GM23248 (cell line): ENCODE data around the gene ITIH3. TPM values are rescaled to one million over a fixed set of nuclear protein-coding genes. Genes with fewer than 3 reads are reported as not detected.

Experiments
- DNase-seq: peaks from one replicate; pipeline ENCODE4 v3.0.0-alpha.2; 2015
- H2AFZ ChIP-seq: fragments of 200-600 bp; sonication (generic); 2 replicates; pipeline ENCODE4 v1.6.1; 2016; ENCODE audit warnings: antibody characterized with exemption
- H3F3A ChIP-seq: fragments of 200-600 bp; sonication (generic); 2 replicates; pipeline ENCODE4 v1.6.1; 2016; ENCODE audit warnings: mild to moderate bottlenecking, antibody characterized with exemption, mixed run types; ENCODE audit not compliant: insufficient read depth
- H3K27ac ChIP-seq: fragments of 200-600 bp; sonication (generic); 2 replicates; pipeline ENCODE4 v1.5.1; 2016; ENCODE audit warnings: mild to moderate bottlenecking
- H3K27me3 ChIP-seq: fragments of 200-600 bp; sonication (generic); replicated peaks from 2 replicates; pipeline ENCODE4 v1.6.1; 2016; ENCODE audit warnings: mild to moderate bottlenecking; ENCODE audit not compliant: insufficient read depth
- H3K36me3 ChIP-seq: fragments of 200-600 bp; sonication (generic); 2 replicates; pipeline ENCODE4 v1.6.1; 2016; ENCODE audit warnings: low read depth, mild to moderate bottlenecking
- H3K4me1 ChIP-seq: fragments of 200-600 bp; sonication (generic); 2 replicates; pipeline ENCODE4 v1.6.1; 2016; ENCODE audit warnings: mild to moderate bottlenecking; ENCODE audit not compliant: insufficient read depth
- H3K4me2 ChIP-seq: fragments of 200-600 bp; sonication (generic); one replicate; pipeline ENCODE4 v1.6.1; 2016; ENCODE audit warnings: mild to moderate bottlenecking; ENCODE audit not compliant: unreplicated experiment
- H3K4me3 ChIP-seq: fragments of 200-600 bp; sonication (generic); 2 replicates; pipeline ENCODE4 v1.5.1; 2016; ENCODE audit warnings: mild to moderate bottlenecking
- H3K79me2 ChIP-seq: fragments of 200-600 bp; sonication (generic); 2 replicates; pipeline ENCODE4 v1.6.1; 2016; ENCODE audit warnings: mild to moderate bottlenecking; ENCODE audit not compliant: insufficient read depth
- H3K9ac ChIP-seq: fragments of 200-600 bp; sonication (generic); 2 replicates; pipeline ENCODE4 v1.6.1; 2016; ENCODE audit warnings: mild to moderate bottlenecking
- H3K9me2 ChIP-seq: fragments of 200-600 bp; sonication (generic); 2 replicates; pipeline ENCODE4 v1.6.1; 2016; ENCODE audit warnings: mixed run types, mild to moderate bottlenecking, moderate library complexity; ENCODE audit not compliant: insufficient read depth
- H3K9me3 ChIP-seq: fragments of 200-600 bp; sonication (generic); one replicate; pipeline ENCODE4 v1.6.1; 2017; ENCODE audit warnings: low read depth
- H4K20me1 ChIP-seq: fragments of 200-600 bp; sonication (generic); 2 replicates; pipeline ENCODE4 v1.6.0; 2016; ENCODE audit not compliant: insufficient read depth
- EZH2 ChIP-seq: fragments of 200-600 bp; sonication (generic); IDR thresholded peaks from 2 replicates; pipeline ENCODE4 v1.6.1; 2018; ENCODE audit warnings: antibody characterized with exemption, mild to moderate bottlenecking; ENCODE audit not compliant: insufficient read depth, poor library complexity, severe bottlenecking
- EZH2phosphoT487 ChIP-seq: fragments of 200-600 bp; sonication (generic); IDR thresholded peaks from 2 replicates; pipeline ENCODE4 v1.6.1; 2018; ENCODE audit warnings: antibody characterized with exemption, moderate library complexity, mild to moderate bottlenecking, low read depth; ENCODE audit not compliant: insufficient read depth
- WGBS, 2 experiments: methylation state at CpG; one replicate each; pipeline ENCODE4 v1.1.6; 2015 to 2017; ENCODE audit warnings: low lambda C conversion rate in 2 of 2, low coverage in 1 of 2; ENCODE audit errors: missing lambda C conversion rate in 2 of 2; 5-methylcytosine and 5-hydroxymethylcytosine counted together
- in situ Hi-C: fragments of 300-500 bp; cut with MboI; formaldehyde crosslinking; loops from 2 replicates; pipeline ENCODE4 v1.15.0; 2020
- polyA plus RNA-seq: library from polyadenylated mRNA; unstranded; fragments of >200 nt; fragmentation: Nextera tagmentation; extraction: Ambion mirVana; gene quantifications from 2 replicates; pipeline ENCODE4 v1.2.1, GENCODE V29; 2016
- total RNA-seq: library from RNA; depleted of rRNA; stranded (reverse); fragments of >200 nt; shearing (Covaris generic); gene quantifications from 2 replicates; pipeline ENCODE4 v1.2.3, GENCODE V29; 2014

Gene ITIH3
- total and polyA plus RNA-seq, 2 experiments from 2014 or later = not detected

DNA sequence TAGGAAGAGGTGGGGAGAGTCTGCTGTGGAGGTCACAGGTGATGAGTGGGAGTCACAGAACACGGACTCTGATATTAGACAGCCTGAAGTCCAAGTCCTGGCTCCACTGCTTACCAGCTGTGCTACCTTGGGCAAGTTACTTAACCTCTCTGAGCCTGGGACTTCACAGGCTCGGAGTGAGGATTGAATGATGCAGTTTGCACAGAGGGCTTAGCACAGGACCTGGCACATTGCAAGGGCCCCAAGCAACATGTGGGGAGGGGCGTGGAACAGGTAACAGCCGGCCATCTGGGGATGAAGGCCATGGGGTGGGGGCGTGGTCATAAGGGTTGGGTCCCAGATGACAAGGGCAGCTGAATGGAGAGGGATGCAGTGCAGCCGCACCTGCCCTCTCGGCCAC, 4.3 kb upstream of the ITIH3 start:
- DNase-seq = no peak
- Histone ChIP-seq H3K9me3 (no peaks in the 10 kb centered on the region), H3K4me2 (no peak overlapping the region), H3K9ac (no peak overlapping the region), H3K36me3 (no peaks in the 10 kb centered on the region), H3K4me1 (no peaks in the 10 kb centered on the region), H3K27ac (no peak overlapping the region), H3K4me3 (no peak overlapping the region), H4K20me1 (no peaks in the 10 kb centered on the region), H3K79me2 (no peaks in the 10 kb centered on the region), H3K9me2 (no peaks in the 10 kb centered on the region), H2AFZ (no peak overlapping the region), H3K27me3 (no peaks in the 10 kb centered on the region; the same call in 1 of the 2 replicates), H3F3A (no peaks in the 10 kb centered on the region)
- in situ Hi-C loops = no loop called here
- TF ChIP-seq EZH2 (no peak), EZH2phosphoT487 (no peak)
- 60 to 65% methylated on average over 5 to 7 of the region's 7 CpGs for WGBS, 2 experiments

DNA sequence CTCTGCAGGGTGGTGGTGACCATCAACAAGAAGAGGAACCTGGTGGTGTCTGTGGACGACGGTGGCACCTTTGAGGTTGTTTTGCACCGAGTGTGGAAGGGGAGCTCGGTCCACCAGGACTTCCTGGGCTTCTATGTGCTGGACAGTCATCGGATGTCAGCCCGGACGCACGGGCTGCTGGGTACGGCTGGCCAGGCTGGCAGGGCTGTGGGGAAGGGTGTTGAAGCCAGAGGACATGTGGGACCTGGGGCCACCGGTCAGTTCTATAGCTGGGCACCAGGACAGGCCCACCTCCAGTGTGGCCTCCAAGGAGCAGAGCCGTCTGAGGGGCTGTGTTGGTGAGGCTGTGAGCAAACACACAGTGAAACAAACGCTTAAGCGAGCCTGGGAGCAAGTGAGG, 3.9 kb upstream of the ITIH3 start:
- no peak overlapping the region for H3K9ac ChIP-seq
- no peaks in the 10 kb centered on the region for H3K9me3 ChIP-seq
- no peaks in the 10 kb centered on the region; the same call in 1 of the 2 replicates for H3K27me3 ChIP-seq
- no peak for TF ChIP-seq EZH2
- TF ChIP-seq EZH2phosphoT487 = no peak
- no peaks in the 10 kb centered on the region for H3K79me2 ChIP-seq
- no peaks in the 10 kb centered on the region for H3K36me3 ChIP-seq
- H3K4me1 ChIP-seq = no peaks in the 10 kb centered on the region
- no peak overlapping the region for H3K4me3 ChIP-seq
- in situ Hi-C loops = no loop called here
- no peak overlapping the region for H3K4me2 ChIP-seq
- no peaks in the 10 kb centered on the region for H4K20me1 ChIP-seq
- 74 to 78% methylated on average over 10 to 13 of the region's 13 CpGs for WGBS, 2 experiments
- DNase-seq = no peak
- no peak overlapping the region for H3K27ac ChIP-seq
- H2AFZ ChIP-seq = no peak overlapping the region
- no peaks in the 10 kb centered on the region for H3F3A ChIP-seq
- no peaks in the 10 kb centered on the region for H3K9me2 ChIP-seq

DNA sequence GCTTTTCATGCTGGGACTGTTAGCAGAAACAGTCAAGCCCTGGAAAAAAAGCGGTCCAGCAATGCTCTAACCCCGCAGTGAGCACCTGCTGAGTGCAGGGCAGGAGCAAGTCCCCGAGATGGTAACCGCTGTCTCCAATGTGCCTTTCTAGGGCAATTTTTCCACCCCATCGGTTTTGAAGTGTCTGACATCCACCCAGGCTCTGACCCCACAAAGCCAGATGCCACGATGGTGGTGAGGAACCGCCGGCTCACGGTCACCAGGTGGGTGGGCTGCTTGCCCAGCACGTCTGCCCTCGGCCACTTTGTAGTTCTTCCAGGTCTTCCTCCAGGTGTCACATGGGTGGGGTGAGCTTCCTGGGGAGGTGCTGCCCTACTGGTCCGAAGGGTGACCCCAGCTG, 3.2 kb upstream of the ITIH3 start:
- in situ Hi-C loops = no loop called here
- no peaks in the 10 kb centered on the region for H3K9me3 ChIP-seq
- no peaks in the 10 kb centered on the region for H4K20me1 ChIP-seq
- no peaks in the 10 kb centered on the region for H3F3A ChIP-seq
- H3K36me3 ChIP-seq = no peaks in the 10 kb centered on the region
- H3K4me3 ChIP-seq = no peak overlapping the region
- DNase-seq = no peak
- no peak overlapping the region for H3K27ac ChIP-seq
- TF ChIP-seq EZH2 (no peak), EZH2phosphoT487 (no peak)
- no peaks in the 10 kb centered on the region for H3K4me1 ChIP-seq
- H3K4me2 ChIP-seq = no peak overlapping the region
- H3K27me3 ChIP-seq = no peaks in the 10 kb centered on the region; the same call in 1 of the 2 replicates
- no peaks in the 10 kb centered on the region for H3K9me2 ChIP-seq
- no peaks in the 10 kb centered on the region for H3K79me2 ChIP-seq
- no peak overlapping the region for H2AFZ ChIP-seq
- H3K9ac ChIP-seq = no peak overlapping the region
- WGBS, 2 experiments = 78 to 81% methylated on average over 12 of the region's 12 CpGs

DNA sequence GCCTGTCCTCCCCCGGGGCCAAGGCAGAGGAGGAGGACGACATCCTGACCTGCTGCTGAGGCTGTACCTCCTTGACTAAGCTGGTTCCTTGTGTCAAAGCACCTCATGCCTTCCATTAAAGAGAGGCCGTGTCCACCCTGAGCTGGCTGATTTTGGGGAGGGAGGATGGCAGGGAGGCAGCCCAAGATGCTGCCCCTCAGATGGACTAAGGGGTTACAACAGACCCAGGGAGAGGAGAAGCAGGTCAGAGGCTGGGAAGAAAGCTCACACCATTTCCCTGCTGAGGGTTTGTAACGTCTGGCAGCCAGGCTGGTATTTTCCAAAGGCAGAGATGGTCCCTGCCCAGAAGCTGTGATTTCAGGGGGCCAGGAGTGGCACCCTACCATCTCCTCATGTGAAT, 2.7 kb upstream of the ITIH3 start:
- TF ChIP-seq EZH2phosphoT487 (no peak), EZH2 (no peak)
- in situ Hi-C loops = no loop called here

DNA sequence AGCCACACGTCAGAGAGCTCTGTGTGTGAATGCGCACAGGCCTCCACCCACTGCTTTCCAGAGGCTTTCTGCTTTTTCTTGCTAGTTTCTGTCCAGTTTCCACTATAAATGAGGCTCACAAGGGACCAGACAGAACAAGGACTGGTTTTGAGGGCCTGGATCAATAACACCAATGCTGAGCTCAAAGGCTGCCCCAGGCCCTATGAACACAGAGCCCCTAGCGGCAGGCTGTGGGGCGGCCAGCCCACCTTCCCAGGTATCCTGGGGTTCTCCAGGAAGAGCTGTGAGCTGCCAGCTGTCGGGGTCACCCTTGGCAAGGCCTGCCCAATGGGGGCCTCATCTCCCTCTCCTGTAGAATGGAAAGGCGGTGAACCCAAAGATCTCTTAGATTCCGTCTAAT, 2.2 kb upstream of the ITIH3 start:
- H3K79me2 ChIP-seq = no peaks in the 10 kb centered on the region
- H4K20me1 ChIP-seq = no peaks in the 10 kb centered on the region
- H3K4me1 ChIP-seq = no peaks in the 10 kb centered on the region
- no peaks in the 10 kb centered on the region for H3F3A ChIP-seq
- H3K9ac ChIP-seq = no peak overlapping the region
- H3K9me3 ChIP-seq = no peaks in the 10 kb centered on the region
- no peak for DNase-seq
- in situ Hi-C loops = no loop called here
- H3K4me3 ChIP-seq = no peak overlapping the region
- no peaks in the 10 kb centered on the region; the same call in 1 of the 2 replicates for H3K27me3 ChIP-seq
- no peak overlapping the region for H3K4me2 ChIP-seq
- H3K36me3 ChIP-seq = no peaks in the 10 kb centered on the region
- no peaks in the 10 kb centered on the region for H3K9me2 ChIP-seq
- no peak overlapping the region for H3K27ac ChIP-seq
- WGBS, 2 experiments = 78 to 81% methylated on average over 7 of the region's 7 CpGs
- H2AFZ ChIP-seq = no peak overlapping the region
- TF ChIP-seq EZH2 (no peak), EZH2phosphoT487 (no peak)

More for the DNA sequence above, 2.7 kb upstream of the ITIH3 start:
- 51 to 66% methylated on average over 4 of the region's 4 CpGs for WGBS, 2 experiments
- Histone ChIP-seq H3K4me2 (no peak overlapping the region), H3K27ac (no peak overlapping the region), H3K36me3 (no peaks in the 10 kb centered on the region), H3F3A (no peaks in the 10 kb centered on the region), H4K20me1 (no peaks in the 10 kb centered on the region), H3K4me3 (no peak overlapping the region), H3K9me3 (no peaks in the 10 kb centered on the region), H2AFZ (no peak overlapping the region), H3K9me2 (no peaks in the 10 kb centered on the region), H3K79me2 (no peaks in the 10 kb centered on the region), H3K4me1 (no peaks in the 10 kb centered on the region), H3K27me3 (no peaks in the 10 kb centered on the region; the same call in 1 of the 2 replicates), H3K9ac (no peak overlapping the region)
- no peak for DNase-seq
